ENCODE data around the gene INPP5A.
"Not testable (repeated sequence)": the region's sequence is repeated elsewhere in the genome, so short reads cannot be mapped to it uniquely, and the experiment has no call there.

The INPP5A gene

GRCh38 chr10:132564690-132565089 is 27.1 kb downstream of the INPP5A start:
- DNase-seq (ENCODE audit: low read depth), result no peak

- DNase-seq (ENCODE audit: low read depth), result no peak
Measured at GRCh38 chr10:132565516-132566209, 28.1 kb downstream of the INPP5A start.

- no peak for DNase-seq (ENCODE audit: low read depth)
Measured at GRCh38 chr10:132566892-132567291, 29.3 kb downstream of the INPP5A start.

- no peak for DNase-seq (ENCODE audit: low read depth)
Measured at GRCh38 chr10:132570265-132570664, 32.7 kb downstream of the INPP5A start.

- no peak for DNase-seq (ENCODE audit: low read depth)
Measured at GRCh38 chr10:132570771-132571649, 33.4 kb downstream of the INPP5A start.

- no peak for DNase-seq (ENCODE audit: low read depth)
Measured at GRCh38 chr10:132571650-132572544, 34.3 kb downstream of the INPP5A start.

- DNase-seq (ENCODE audit: low read depth), result no peak
Measured at GRCh38 chr10:132572545-132572937, 35.0 kb downstream of the INPP5A start.

GRCh38 chr10:132572946-132573345 is 35.4 kb downstream of the INPP5A start:
- not testable (repeated sequence) for DNase-seq (ENCODE audit: low read depth)

GRCh38 chr10:132574288-132574687 is 36.7 kb downstream of the INPP5A start:
- no peak for DNase-seq (ENCODE audit: low read depth)

- no peak for DNase-seq (ENCODE audit: low read depth)
Measured at GRCh38 chr10:132574783-132575319, 37.3 kb downstream of the INPP5A start.

GRCh38 chr10:132575320-132576201 is 38.0 kb downstream of the INPP5A start:
- no peak for DNase-seq (ENCODE audit: low read depth)

- no peak for DNase-seq (ENCODE audit: low read depth)
Measured at GRCh38 chr10:132576671-132577349, 39.2 kb downstream of the INPP5A start.

- DNase-seq (ENCODE audit: low read depth), result no peak
Measured at GRCh38 chr10:132577350-132578003, 39.9 kb downstream of the INPP5A start.

GRCh38 chr10:132578287-132578951 is 40.8 kb downstream of the INPP5A start:
- DNase-seq (ENCODE audit: low read depth), result no peak

- no peak for DNase-seq (ENCODE audit: low read depth)
Measured at GRCh38 chr10:132579027-132579859, 41.7 kb downstream of the INPP5A start.

- no peak for DNase-seq (ENCODE audit: low read depth)
Measured at GRCh38 chr10:132580143-132580542, 42.6 kb downstream of the INPP5A start.

GRCh38 chr10:132580617-132581016 is 43.0 kb downstream of the INPP5A start:
- no peak for DNase-seq (ENCODE audit: low read depth)

GRCh38 chr10:132582137-132582536 is 44.5 kb downstream of the INPP5A start:
- no peak for DNase-seq (ENCODE audit: low read depth)

Measured in stimulated activated CD8-positive, alpha-beta memory T cell treated with anti-CD3 and anti-CD28 coated beads, Interleukin-15, amount 100 ng/mL, for 24 hours (primary cell).